DND-41 (cell line): ENCODE measurements around the gene PIEZO1.

Experiments
- CTCF ChIP-seq: IDR thresholded peaks from 2 replicates; pipeline ENCODE4 v1.5.1; 2012; ENCODE audit warnings: borderline replicate concordance, low read length, moderate library complexity, mild to moderate bottlenecking; ENCODE audit not compliant: poor library complexity, severe bottlenecking; ENCODE audit errors: extremely low read depth
- EZH2 ChIP-seq: IDR thresholded peaks from 3 replicates; pipeline ENCODE4 v1.6.1; 2012; ENCODE audit warnings: borderline replicate concordance, low read depth, mild to moderate bottlenecking, moderate library complexity, low read length, inconsistent platforms; ENCODE audit not compliant: severe bottlenecking

- TF ChIP-seq CTCF, result no peak
- no peak for TF ChIP-seq EZH2
Observed at GRCh38 chr16:88684569-88685155, 100.4 kb downstream of the PIEZO1 start.
